ENCODE data around the gene NADSYN1. TPM values are rescaled to one million over a fixed set of nuclear protein-coding genes. Genes with fewer than 3 reads are reported as not detected.

Gene NADSYN1
- total RNA-seq, 1 donor from 2014 or later, result 71.0 TPM

DNA sequence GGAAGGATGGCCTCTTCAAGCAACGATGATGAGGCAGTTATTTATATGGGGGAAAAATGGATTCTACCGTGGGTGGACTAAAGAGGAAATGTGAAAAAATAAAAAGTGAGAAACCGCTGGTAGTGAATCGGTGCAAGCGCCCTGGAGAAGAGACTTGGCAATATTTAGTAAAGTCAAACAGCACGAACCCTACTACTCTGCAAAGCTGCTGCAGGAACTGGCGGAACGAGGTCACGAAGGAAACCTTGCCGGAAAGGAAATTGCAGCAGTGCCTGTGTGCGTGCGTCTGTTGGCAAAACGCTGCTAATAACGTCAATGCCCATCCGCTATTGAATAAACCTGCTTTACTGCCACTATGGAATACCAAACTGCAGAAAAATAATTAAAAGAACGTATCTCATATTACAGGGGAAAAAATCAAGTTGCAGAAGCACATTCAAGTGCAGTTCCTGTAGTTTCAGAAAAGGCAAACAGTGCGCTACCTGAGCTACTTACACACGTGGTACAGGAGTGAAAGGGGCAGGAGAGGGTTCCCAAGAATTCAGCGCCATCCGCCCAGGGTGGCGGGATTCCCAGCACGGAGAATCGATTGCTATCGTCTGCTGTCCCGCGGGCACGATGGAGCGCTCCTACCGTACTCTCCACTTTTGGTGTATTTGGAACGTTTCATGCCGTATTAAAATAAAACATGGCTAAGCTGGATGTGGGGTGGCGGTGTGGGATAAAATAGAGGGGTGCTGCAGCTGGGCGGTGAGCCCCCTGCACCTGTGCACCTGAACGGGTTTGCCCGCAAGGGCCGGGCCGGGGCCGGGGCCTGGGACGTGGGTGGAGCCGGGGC is 585 bp upstream of the NADSYN1 start:
- no peak for TF ChIP-seq CTCF (IDR thresholded peaks at IDR 0.05; ENCODE audit: unreplicated experiment)
- no peak for DNase-seq (ENCODE audit: low spot score in 2 of 2, unreplicated experiment in 2 of 2)
- Mint-ChIP-seq H3K4me1 (peaks cover 45% of the 10 kb centered on the region), H3K36me3 (peaks cover 9% of the 10 kb centered on the region), H3K27ac (peak overlapping the region; percentile 57), H3K4me3 (peak overlapping the region; percentile 85), H3K27me3 (ENCODE audit: low read depth) (no peaks in the 10 kb centered on the region), H3K9me3 (no peaks in the 10 kb centered on the region)

DNA sequence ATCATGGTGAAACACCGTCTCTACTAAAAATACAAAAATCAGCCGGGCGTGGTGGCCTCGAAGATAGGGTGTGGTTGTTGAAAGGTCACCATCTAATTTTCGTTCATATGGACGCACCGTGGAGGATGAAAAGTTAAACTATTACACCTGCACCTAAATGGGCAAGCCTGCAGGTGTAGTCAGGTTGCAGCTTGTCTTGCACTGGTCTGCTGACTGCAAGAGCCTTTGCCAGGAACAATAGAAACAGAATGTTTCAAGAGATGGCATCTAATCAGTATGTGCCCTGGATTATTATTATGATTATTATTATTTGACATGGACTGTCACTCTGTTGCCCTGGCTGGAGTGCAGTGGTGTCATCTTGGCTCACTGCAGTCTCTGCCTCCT is 908 bp downstream of the NADSYN1 start:
- no peak for TF ChIP-seq CTCF (IDR thresholded peaks at IDR 0.05; ENCODE audit: unreplicated experiment)
- Mint-ChIP-seq H3K36me3 (peaks cover 9% of the 10 kb centered on the region), H3K9me3 (no peaks in the 10 kb centered on the region), H3K4me3 (peak overlapping the region; percentile 85), H3K27ac (no peak overlapping the region), H3K27me3 (ENCODE audit: low read depth) (no peaks in the 10 kb centered on the region), H3K4me1 (peaks cover 38% of the 10 kb centered on the region)
- no peak for DNase-seq (ENCODE audit: low spot score in 2 of 2, unreplicated experiment in 2 of 2)

DNA sequence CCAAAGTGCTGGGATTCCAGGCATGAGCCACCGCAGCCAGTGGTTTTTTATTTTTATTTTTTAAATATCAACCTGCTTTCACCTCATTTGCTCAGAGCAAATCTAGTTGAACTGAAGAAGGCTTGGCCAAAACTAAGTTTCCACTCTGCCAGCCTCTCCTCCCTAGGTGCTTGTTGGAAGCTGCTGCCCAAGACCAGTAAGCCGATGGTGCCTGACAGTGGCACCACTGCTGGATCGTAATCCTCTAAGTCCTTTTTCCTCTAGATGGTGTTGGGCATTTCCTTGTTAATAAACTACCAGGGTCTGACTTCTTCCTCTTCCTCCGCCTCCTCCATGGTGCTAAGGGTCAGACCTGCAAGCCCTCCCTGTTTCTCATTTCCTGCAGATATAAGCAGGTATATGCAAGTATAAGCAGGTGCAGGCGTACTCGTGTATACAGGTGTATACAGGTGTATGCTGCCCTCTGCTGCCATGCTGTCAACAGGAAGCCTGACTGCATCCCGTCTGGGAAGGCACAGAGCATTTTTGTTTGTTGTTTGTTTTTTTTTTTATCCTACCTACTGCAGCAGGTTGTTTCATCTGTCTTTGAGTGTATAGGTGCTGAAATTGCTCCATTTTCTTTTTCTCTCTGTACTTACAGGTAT is 1.6 kb downstream of the NADSYN1 start:
- H3K27me3 Mint-ChIP-seq (ENCODE audit: low read depth), result no peaks in the 10 kb centered on the region
- no peak for TF ChIP-seq CTCF (IDR thresholded peaks at IDR 0.05; ENCODE audit: unreplicated experiment)
- DNase-seq (ENCODE audit: low spot score in 2 of 2, unreplicated experiment in 2 of 2), result no peak
- H3K27ac Mint-ChIP-seq, result no peak overlapping the region
- peaks cover 32% of the 10 kb centered on the region for H3K4me1 Mint-ChIP-seq
- peak overlapping the region; percentile 85 for H3K4me3 Mint-ChIP-seq
- H3K36me3 Mint-ChIP-seq, result peaks cover 9% of the 10 kb centered on the region
- no peaks in the 10 kb centered on the region for H3K9me3 Mint-ChIP-seq

GRCh38 chr11:71456294-71456693 is 3.3 kb downstream of the NADSYN1 start:
- no peaks in the 10 kb centered on the region for H3K9me3 Mint-ChIP-seq
- H3K36me3 Mint-ChIP-seq, result peaks cover 22% of the 10 kb centered on the region
- H3K4me3 Mint-ChIP-seq, result no peak overlapping the region
- no peaks in the 10 kb centered on the region for H3K27me3 Mint-ChIP-seq (ENCODE audit: low read depth)
- H3K4me1 Mint-ChIP-seq, result peaks cover 21% of the 10 kb centered on the region
- no peak for DNase-seq (ENCODE audit: low spot score in 2 of 2, unreplicated experiment in 2 of 2)
- no peak overlapping the region for H3K27ac Mint-ChIP-seq
- TF ChIP-seq CTCF (IDR thresholded peaks at IDR 0.05; ENCODE audit: unreplicated experiment), result no peak

DNA sequence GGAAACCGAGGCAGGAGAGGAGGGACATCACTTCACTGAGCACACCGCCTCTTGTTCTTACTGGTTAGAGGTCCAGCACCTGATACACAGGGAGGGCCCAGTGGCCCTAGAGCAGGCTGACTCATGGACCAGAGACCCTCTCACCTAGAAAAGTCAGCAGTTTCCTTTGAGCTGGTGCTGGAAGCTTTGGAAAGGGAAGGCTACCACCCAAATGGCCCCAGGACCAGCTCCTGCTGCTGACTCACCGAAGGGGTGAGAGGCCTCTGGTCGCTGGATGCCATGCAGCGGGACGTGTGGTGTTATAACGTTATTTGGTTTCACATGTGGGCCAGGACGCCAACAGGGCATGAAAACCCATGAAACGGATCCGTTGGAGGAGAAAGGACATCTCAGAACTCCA is 3.8 kb downstream of the NADSYN1 start:
- no peaks in the 10 kb centered on the region for H3K27me3 Mint-ChIP-seq (ENCODE audit: low read depth)
- H3K27ac Mint-ChIP-seq, result no peak overlapping the region
- H3K4me1 Mint-ChIP-seq, result peaks cover 17% of the 10 kb centered on the region
- peaks cover 22% of the 10 kb centered on the region for H3K36me3 Mint-ChIP-seq
- no peak overlapping the region for H3K4me3 Mint-ChIP-seq
- H3K9me3 Mint-ChIP-seq, result no peaks in the 10 kb centered on the region
- TF ChIP-seq CTCF (IDR thresholded peaks at IDR 0.05; ENCODE audit: unreplicated experiment), result no peak
- no peak for DNase-seq (ENCODE audit: low spot score in 2 of 2, unreplicated experiment in 2 of 2)
